ENCODE measurements around the gene MRPL21.
A peak's percentile ranks its signal among the peaks of the same experiment; 100 is the strongest.

Gene MRPL21

GRCh38 chr11:68903288-68904247, at the start of gene MRPL21, which contains the start of gene IGHMBP2:
Gene MRPL21 (minus strand): TSS chr11:68903832. CDS start chr11:68903810, 22 bp downstream.
Gene IGHMBP2 (plus strand): TSS chr11:68903891. CDS start chr11:68903953, 62 bp downstream.
- peak; percentile 60 to 87 (median 74) for DNase-seq

DNA sequence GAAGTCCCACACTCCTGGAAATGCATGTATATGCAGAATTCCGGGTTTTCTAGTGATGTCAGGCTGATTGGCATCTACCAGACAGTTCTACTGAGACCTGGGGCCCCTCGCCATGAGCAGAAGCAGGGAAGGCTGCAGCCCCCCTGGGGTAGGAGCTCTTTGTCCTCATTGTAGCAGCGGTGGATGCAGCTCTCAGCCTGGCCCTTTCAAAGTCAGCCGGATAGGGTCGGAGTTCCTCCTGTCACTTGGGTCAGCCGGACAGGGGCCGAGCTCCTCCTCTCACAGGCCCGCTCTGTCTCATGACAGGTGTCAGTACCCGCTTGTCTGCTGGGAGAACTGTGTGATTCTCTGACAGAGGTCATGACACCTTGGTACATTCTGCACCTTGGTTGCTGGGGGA, 47.1 kb upstream of the MRPL21 start:
- no peak for DNase-seq

DNA sequence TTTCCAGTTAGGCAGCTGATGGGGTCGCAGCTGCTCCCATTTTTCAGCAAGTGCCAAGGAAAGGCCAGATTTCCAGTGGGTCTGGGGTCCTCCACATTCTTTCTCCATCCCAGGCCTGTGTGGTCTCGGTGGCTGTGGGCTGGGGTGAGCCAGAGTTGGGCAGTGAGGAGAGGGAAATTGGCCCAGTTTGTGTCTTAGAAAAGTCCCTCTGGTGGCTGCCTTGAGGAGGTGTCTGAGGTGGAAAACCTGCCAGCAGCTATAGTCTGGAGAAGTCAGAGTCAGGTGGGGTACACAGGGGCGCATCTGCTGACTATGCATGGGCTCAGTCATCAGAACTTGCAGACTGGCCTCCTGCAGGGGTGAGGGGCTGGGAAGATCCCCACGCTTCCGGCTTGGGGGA, 46.6 kb upstream of the MRPL21 start:
- no peak for DNase-seq

- no peak for DNase-seq
Measured at GRCh38 chr11:68948935-68949334, 45.3 kb upstream of the MRPL21 start.

DNA sequence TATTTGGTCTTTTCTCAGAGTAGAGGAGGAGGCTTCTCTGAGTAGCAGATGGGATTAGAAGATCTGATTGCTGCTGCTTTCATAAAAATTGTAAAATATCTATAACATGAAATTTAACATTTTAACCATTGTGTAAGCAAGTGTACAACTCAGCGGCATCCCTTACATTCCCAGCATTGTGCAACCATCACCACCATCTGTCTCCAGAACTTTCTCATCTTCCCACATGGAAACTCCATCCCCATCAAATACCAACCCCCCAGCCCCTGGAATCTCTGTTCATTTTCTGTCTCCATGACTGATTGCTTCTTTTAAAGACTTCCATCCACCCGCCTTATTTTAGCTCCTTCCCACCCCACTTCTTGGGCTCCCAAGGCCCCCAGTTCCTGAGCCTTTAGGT, 44.9 kb upstream of the MRPL21 start:
- DNase-seq, result no peak

DNA sequence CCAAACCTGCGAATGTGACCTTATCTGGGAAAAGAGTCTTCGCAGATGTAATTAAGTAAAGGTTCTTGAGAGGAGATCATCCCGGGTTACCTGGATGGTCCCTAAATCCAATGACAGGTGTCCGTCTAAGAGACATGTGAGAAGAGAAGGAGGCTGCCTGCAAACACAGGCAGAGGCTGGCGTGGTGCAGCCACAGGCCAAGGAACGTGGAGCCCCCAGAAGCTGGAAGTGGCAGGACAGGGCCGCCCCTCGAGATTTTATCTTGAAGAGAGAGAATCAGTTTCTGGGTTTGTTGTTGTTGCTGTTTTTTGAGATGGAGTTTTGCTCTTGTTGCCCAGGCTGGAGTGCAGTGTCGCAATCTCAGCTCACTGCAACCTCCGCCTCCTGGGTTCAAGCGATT, 43.5 kb upstream of the MRPL21 start:
- DNase-seq, result no peak

DNA sequence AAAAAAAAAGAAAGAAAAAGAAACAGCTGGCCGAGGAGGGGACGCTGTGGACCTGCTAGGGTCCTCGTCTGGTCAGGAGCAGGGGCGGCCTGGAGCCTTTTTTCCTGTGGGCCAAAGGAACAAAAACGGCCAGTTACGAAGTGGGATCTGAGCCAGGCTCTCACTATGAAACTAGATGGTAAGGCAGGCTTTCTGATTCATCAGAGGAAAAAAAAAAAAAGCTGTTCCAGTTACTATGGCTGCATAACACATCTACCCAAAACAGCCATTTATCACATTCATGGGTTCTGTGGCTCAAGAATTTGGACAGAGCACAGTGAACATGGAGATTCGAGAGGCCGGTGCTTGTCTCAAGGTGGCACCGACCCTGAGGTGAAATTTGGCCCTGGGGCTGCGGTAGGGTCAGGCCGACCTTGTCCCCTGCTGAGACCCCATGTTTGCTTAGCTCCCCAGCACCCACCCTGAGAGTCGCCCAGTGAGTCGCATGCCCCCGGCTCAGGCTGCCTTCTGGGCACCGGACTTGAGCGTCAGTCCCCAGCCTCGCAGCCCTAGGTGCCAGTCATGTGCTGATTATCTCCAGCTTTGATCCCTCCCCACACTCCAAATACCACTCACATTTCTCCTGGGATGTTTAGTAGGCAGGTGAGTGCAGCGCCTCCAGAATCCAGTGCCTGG, 42.9 kb upstream of the MRPL21 start:
- DNase-seq, result no peak

DNA sequence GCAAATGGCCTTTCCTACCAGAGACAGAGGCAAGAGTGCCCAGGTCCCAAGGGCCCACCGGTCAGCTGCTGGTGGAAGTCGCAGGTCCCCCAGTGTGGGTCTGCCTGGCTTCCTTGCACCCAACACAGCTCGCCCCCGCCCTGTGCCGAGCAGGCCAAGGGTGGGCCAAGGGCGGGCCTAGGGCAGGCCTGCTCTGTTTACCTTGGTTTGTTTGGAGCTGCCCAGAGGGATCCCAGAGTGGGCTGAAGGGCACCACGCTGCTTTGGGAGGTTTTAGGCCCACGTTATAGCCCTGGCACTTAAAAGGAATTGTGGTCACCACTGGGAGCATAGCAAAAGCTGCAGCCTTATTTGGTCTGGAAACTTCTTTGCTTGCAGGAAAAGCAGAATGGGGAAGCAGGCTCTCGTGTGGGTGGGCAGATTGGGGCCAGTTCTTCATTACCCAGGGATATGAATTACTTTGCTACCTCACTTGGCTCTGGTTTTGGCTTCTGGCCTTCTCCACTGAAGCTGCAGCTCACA, 39.2 kb upstream of the MRPL21 start:
- DNase-seq, result no peak

- no peak for DNase-seq
Measured at GRCh38 chr11:68942095-68942620, 38.5 kb upstream of the MRPL21 start.

DNA sequence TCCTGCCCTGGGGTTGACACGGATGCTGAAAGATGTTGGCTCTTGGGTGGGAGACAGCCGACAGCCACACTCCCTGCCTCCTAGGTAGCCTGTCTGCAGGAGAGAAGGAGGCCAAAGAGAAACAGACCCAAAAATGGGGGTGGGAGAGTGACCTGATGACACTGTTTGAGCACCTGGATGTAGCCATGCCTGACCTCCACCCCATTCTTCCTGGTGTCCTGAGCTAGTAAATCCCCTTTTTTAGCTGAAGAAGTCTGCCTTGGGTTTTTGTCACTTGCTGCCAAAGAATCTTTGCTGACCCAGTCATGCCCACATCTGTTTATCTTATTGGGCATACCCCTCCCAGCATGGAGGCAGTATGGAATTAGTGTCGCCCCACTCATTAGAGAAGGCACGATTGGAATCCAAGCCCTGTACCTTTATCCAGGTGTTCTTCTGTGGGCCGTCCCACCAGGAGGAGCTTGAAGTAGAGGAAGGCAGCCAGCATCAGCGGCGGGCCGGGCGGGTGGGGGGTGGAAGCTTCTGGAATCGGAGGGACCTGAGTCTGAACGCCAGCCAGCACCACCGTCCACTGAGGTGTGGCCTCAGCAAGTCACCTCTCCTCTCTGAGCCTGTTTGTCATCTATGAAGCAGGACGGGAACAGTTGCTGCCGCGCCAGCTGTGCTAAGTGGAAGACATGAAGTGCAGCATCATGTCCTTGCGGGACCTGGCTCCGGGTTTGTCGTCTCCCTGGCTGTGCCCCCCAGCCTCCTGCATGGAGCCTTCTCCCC, 37.9 kb upstream of the MRPL21 start:
- no peak for DNase-seq

DNA sequence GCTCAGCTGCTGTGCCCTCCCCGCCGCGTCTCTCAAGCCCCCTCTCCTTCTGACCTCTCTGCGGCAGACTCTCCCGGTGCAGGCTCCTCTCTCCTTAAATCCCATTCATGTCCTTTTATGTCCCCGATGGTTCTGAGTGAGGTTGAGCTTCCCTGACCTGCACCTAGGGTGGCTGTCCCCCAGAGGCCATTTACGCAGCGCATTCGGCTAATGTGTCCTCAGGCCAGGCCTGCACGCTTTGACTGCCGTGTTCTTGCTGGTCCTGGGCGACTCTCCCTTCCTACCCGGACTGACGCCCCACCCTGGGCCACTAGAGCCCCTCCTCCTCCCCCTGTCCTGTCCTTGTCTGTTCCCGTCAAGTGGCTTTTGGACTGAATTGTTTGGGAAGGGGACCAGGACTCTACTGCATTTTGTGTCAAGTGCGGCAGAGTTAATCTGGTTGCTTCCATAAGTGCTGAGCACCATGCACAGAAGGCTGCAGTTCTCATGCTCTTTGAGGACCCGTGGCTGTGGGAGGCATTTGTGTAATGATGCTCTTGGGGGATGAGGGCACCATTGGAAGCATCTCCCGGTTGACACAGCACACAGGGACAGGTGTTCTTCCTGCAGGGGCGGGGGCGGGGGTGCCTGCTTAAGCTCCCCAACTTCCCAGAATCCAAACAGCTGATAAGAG, 37.2 kb upstream of the MRPL21 start:
- DNase-seq, result no peak

- DNase-seq, result no peak
Measured at GRCh38 chr11:68939583-68940555, 36.2 kb upstream of the MRPL21 start.

DNA sequence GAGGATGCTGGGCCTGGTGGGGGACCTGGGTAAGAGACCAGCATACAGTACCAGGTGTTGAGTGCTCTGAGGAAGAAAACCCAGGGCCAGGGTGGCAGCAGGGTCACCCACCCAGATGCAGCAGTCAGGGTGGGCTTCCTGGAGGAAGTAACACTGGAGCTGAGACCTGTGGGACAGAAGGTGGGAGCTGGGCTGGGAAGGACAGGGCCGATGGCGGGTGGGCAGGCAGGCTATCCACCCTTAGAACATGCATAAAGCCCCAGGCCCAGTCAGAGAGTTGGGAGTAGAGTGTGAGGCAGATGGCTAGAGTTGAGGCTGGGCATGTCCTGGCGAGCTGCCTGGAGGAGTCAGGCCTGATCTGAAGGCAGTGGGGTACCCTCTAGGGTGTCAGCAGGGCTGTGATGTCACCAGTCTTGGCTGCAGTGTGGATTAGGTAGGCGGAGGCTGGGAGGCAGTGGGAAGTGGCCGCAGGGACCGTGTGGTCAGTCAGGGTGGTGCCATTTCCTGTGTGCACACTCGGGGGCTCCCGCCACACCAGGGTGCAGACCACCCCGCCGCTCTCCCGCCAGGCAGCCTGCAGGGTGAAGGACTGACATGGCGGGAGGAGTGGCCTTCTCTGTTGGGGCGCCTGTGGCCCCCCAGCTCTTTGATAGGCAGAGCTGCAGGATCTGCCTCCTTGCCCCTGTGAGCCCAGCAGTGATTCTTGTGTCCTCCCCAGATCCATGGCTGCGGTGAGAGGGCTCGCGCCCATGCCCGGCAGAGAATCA, 35.4 kb upstream of the MRPL21 start:
- DNase-seq, result no peak

- DNase-seq, result no peak
Measured at GRCh38 chr11:68938088-68938487, 34.5 kb upstream of the MRPL21 start.

- no peak for DNase-seq
Measured at GRCh38 chr11:68936676-68937620, 33.3 kb upstream of the MRPL21 start.

- no peak for DNase-seq
Measured at GRCh38 chr11:68936358-68936636, 32.7 kb upstream of the MRPL21 start.

DNA sequence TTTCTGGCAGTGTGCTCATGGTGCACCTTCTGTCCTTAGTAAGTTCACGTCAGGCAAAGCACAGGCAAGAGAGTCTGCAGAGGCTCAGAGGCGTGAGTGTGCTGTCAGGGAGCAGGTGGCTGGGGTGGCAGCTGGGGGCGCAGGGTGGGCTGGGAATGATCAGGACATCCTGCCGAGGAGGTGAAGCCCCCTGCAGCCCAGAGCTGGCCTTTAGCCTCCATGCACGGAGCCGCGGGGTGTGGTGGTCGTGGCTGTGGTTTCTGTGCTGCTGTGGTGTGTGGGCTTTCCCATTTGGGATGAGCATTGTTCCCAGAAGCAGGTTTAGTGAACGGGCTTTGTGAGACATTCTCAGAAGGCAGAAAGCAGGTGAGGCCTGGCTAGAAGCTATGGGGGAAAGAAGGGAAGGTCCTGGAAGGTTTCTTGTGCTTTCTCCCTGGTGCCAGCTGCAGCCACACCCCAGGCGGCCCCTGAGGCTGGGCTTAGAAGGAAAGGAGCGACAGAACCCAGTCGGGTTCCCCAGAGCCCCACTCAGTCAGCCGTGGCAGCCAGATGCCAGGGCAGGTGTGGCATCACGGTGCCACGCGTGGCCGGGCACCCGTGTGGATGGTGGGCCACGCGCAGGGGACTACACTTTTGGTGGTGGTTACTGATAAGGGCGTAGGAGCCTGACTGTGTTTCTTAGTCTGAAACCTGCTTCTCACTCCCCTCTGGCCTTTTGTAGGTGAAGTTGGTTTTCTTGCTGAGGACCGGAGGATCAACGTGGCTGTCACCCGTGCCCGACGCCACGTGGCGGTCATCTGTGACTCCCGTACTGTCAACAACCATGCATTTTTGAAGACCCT, 32.1 kb upstream of the MRPL21 start:
- DNase-seq, result no peak

DNA sequence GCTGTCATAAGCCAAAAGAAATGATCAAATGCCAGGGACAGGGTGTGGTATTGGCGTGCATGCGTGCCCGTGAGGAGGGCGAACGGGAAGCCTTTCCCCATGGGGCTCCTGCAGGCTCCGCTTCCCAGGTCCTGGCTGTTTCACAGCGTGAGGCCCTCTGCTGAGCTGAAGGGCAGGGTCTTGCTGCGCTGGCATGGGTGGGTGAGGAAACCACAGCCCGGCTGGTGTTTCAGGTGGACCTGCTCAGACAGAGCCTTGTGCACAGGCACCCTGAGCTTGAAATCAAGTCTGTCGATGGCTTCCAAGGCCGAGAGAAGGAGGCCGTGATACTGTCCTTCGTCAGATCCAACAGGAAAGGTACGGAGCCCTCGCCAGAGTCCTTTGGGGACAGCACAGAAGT, 31.4 kb upstream of the MRPL21 start:
- no peak for DNase-seq

Data from stimulated activated naive CD4-positive, alpha-beta T cell (primary cell).